ENCODE data around the gene CDH13. TPM values are rescaled to one million over a fixed set of nuclear protein-coding genes. Genes with fewer than 3 reads are reported as not detected.

CDH13 gene
- total and polyA plus RNA-seq, 5 donors, result 20.7 to 123 (median 93.6) TPM

- Histone ChIP-seq H3K27me3 (ENCODE audit: control insufficient read depth, insufficient read depth) (no peaks in the 10 kb centered on the region), H3K9me3 (ENCODE audit: control insufficient read depth, low read length) (no peaks in the 10 kb centered on the region), H3K27ac (ENCODE audit: low read length) (peak overlapping the region; percentile 42), H3K4me3 (ENCODE audit: low read length) (no peak overlapping the region), H3K4me1 (ENCODE audit: control insufficient read depth, insufficient read depth, low read length) (peaks cover 11% of the 10 kb centered on the region)
- no peak for DNase-seq
- intact Hi-C loops (cut with DNase I), result loop anchor here in 1 of 4 donors (10.0 kb wide), 1 partner anchor 77 kb away; no protein-coding TSS in a partner anchor
- whole genome bisulfite sequencing, result 58% methylated on average over 4 of the region's 4 CpGs
- no peak for ATAC-seq
These were observed 11.5 kb downstream of the CDH13 start for GRCh38 chr16:82638095-82638798.

- Histone ChIP-seq H3K27ac (ENCODE audit: low read length) (no peak overlapping the region), H3K27me3 (ENCODE audit: control insufficient read depth, insufficient read depth) (no peaks in the 10 kb centered on the region), H3K9me3 (ENCODE audit: control insufficient read depth, low read length) (no peaks in the 10 kb centered on the region), H3K4me1 (ENCODE audit: control insufficient read depth, insufficient read depth, low read length) (peaks cover 6% of the 10 kb centered on the region), H3K4me3 (ENCODE audit: low read length) (no peak overlapping the region)
- DNase-seq (no peak), ATAC-seq (no peak)
- intact Hi-C loops (cut with DNase I), result loop anchor here in 1 of 4 donors (10.0 kb wide), 1 partner anchor 76 kb away; no protein-coding TSS in a partner anchor
- 75% methylated on average over 3 of the region's 3 CpGs for WGBS
These were observed 12.5 kb downstream of the CDH13 start for GRCh38 chr16:82639263-82639662.

DNA sequence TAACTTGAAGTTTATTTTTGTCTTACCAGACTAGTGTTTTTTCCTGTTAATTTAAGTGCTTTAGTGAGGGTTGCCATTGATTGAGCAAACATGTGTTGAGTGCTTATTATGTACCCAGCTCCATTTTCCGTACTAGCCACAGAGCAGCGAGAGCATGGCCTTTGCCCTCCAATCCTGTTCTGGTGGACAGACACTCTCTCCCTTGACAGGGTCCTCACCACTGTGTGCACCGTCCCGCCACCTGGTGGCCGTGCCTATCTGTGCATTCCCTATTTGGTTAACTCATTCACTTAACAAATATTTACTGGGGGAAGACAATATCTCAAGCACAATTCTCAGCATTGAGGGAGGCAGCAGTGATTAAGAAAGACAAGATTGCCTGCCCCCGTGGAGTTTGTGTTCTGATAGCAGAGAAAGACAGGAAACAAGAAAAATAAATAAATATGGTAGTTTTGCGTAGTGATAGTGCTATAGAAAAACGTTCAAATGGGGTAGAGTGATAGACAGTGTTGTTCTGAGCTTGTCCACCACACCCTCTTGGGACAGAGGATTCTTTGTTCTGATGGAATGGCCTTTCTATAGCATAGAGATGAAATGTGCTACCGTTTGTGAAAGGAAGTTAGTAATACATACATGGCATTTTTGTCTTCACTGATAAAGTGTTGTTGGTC is 13.0 kb downstream of the CDH13 start:
- DNase-seq, result peak; percentile 48 to 81 (median 78)
- intact Hi-C loops (cut with DNase I), result loop anchor here in 1 of 4 donors (10.0 kb wide), 1 partner anchor 75 kb away; no protein-coding TSS in a partner anchor
- H3K4me1 ChIP-seq (ENCODE audit: control insufficient read depth, insufficient read depth, low read length), result peaks cover 4% of the 10 kb centered on the region

DNA sequence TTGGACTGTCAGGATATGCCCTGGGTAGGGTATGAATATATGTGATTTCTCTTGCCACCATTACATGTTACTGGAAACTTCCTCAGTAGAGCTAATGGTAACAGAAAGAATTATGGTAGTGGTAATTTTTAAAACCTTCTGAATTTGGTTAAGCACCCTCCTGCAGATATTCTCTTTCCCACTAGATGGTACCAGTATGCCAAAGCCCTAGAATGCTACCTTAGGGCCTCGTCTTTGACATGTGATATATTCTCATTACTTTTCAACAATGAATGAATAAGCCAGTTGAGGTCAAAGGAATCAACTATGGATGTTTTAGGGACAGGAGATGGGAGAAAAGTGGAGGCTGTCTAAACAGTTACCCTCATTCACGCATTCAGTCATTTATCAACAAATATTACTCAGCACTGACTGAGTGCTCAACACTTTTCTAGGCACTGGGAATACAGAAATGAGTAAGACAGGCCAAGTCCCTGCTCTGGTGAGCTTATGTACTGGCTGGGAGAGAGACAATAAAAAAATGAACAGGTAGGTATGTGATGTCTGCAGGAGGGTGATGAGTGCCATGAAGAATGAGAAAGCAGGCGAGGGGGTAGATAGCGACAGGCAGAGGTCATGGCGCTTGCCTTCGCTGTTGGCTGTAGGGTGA is 14.7 kb downstream of the CDH13 start:
- no peak for ATAC-seq
- intact Hi-C loops (cut with DNase I), result no loop called here
- Histone ChIP-seq H3K27ac (ENCODE audit: low read length) (no peak overlapping the region), H3K4me3 (ENCODE audit: low read length) (no peak overlapping the region), H3K9me3 (ENCODE audit: control insufficient read depth, low read length) (no peaks in the 10 kb centered on the region), H3K4me1 (ENCODE audit: control insufficient read depth, insufficient read depth, low read length) (no peaks in the 10 kb centered on the region), H3K27me3 (ENCODE audit: control insufficient read depth, insufficient read depth) (no peaks in the 10 kb centered on the region)
- 67% methylated on average over 6 of the region's 6 CpGs for WGBS
- DNase-seq, result no peak

More for the DNA sequence above, 13.0 kb downstream of the CDH13 start:
- ATAC-seq, result peak; percentile 66 to 75
- H3K27me3 ChIP-seq (ENCODE audit: control insufficient read depth, insufficient read depth), result no peaks in the 10 kb centered on the region
- 46% methylated on average over 9 of the region's 9 CpGs for WGBS
- no peak overlapping the region for H3K27ac ChIP-seq (ENCODE audit: low read length)
- H3K9me3 ChIP-seq (ENCODE audit: control insufficient read depth, low read length), result no peaks in the 10 kb centered on the region
- no peak overlapping the region for H3K4me3 ChIP-seq (ENCODE audit: low read length)

- Histone ChIP-seq H3K9me3 (ENCODE audit: control insufficient read depth, low read length) (no peaks in the 10 kb centered on the region), H3K27me3 (ENCODE audit: control insufficient read depth, insufficient read depth) (no peaks in the 10 kb centered on the region), H3K27ac (ENCODE audit: low read length) (no peak overlapping the region), H3K4me1 (ENCODE audit: control insufficient read depth, insufficient read depth, low read length) (no peaks in the 10 kb centered on the region), H3K4me3 (ENCODE audit: low read length) (no peak overlapping the region)
- ATAC-seq (no peak), DNase-seq (no peak)
- intact Hi-C loops (cut with DNase I), result no loop called here
- WGBS, result 95% methylated on average over 4 of the region's 4 CpGs
These were observed 16.4 kb downstream of the CDH13 start for GRCh38 chr16:82643136-82643535.

- DNase-seq (no peak), ATAC-seq (no peak)
- Histone ChIP-seq H3K4me3 (ENCODE audit: low read length) (no peak overlapping the region), H3K4me1 (ENCODE audit: control insufficient read depth, insufficient read depth, low read length) (no peaks in the 10 kb centered on the region), H3K27me3 (ENCODE audit: control insufficient read depth, insufficient read depth) (no peaks in the 10 kb centered on the region), H3K9me3 (ENCODE audit: control insufficient read depth, low read length) (no peaks in the 10 kb centered on the region), H3K27ac (ENCODE audit: low read length) (no peak overlapping the region)
- 76% methylated on average over 10 of the region's 10 CpGs for WGBS
- intact Hi-C loops (cut with DNase I), result no loop called here
These were observed 17.3 kb downstream of the CDH13 start for GRCh38 chr16:82643936-82644630.

DNA sequence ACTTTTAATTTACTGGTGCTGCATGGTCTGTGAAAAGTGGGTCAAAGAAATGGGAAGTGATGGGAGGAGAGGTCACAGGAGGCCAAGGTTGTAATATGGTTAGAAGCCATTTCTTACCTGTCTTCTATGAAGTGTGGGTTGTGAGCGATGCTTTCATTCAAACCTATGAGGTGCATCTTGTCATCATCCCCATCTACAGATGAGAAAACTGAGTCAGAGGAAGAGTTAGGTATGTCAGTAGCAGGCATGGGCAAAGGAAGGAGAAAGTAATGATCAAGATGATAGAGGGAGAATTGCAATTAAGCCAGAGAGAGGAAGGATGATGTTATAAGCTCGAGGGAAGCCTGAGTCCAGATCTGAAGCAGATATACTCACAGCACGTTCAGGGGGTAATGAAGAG is 19.7 kb downstream of the CDH13 start:
- intact Hi-C loops (cut with DNase I), result no loop called here
- 83% methylated on average over 3 of the region's 3 CpGs for WGBS
- H3K27ac ChIP-seq (ENCODE audit: low read length), result no peak overlapping the region

DNA sequence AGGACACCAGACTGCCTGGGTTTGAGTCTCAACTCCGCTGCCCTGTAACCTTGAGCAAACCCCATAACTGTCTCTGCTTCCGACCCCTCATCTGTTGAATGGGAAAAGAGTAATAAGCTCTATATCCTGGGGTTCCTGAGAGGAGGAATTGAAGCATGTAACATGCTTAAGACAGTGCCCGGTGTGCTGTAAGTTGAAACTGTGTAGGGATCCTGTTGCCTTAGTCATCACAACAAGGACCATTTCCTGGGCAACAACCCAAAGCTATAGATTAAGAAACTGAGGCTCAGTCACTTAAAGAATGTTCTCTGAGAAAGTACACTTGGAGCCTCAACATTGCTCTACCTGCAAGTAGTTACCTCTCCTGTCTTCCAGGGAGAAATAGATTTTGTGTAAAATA is 23.0 kb downstream of the CDH13 start:
- Histone ChIP-seq H3K27me3 (ENCODE audit: control insufficient read depth, insufficient read depth) (no peaks in the 10 kb centered on the region), H3K9me3 (ENCODE audit: control insufficient read depth, low read length) (no peaks in the 10 kb centered on the region), H3K27ac (ENCODE audit: low read length) (no peak overlapping the region), H3K4me3 (ENCODE audit: low read length) (no peak overlapping the region), H3K4me1 (ENCODE audit: control insufficient read depth, insufficient read depth, low read length) (peaks cover 5% of the 10 kb centered on the region)
- 78% methylated on average over 3 of the region's 3 CpGs for WGBS
- ATAC-seq, result no peak
- intact Hi-C loops (cut with DNase I), result no loop called here
- no peak for DNase-seq

More for the DNA sequence above, 19.7 kb downstream of the CDH13 start:
- H3K4me3 ChIP-seq (ENCODE audit: low read length), result no peak overlapping the region
- DNase-seq (no peak), ATAC-seq (no peak)
- no peaks in the 10 kb centered on the region for H3K4me1 ChIP-seq (ENCODE audit: control insufficient read depth, insufficient read depth, low read length)
- no peaks in the 10 kb centered on the region for H3K9me3 ChIP-seq (ENCODE audit: control insufficient read depth, low read length)
- no peaks in the 10 kb centered on the region for H3K27me3 ChIP-seq (ENCODE audit: control insufficient read depth, insufficient read depth)

DNA sequence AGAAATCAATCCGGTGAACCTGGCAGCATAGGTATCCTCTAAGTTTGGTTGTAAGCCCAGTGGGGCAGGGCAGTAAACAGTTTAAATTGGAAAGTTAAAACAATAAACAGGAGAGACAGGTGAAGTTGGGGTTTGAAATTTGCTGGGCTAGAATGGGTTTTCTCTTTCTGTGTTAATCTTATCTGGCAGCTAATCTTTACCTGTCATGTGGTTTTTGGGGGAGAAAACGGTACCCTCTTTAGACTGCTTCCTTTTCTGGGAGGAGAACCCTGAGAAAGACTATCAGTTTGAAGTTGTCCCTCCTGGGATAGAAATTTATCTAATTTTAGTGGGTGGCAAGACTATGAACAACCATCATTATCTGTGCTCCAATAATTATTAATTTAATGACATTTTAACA is 24.0 kb downstream of the CDH13 start:
- no peak overlapping the region for H3K27ac ChIP-seq (ENCODE audit: low read length)
- DNase-seq (no peak), ATAC-seq (no peak)
- H3K4me1 ChIP-seq (ENCODE audit: control insufficient read depth, insufficient read depth, low read length), result peaks cover 7% of the 10 kb centered on the region
- WGBS, result 81% methylated on average over 2 of the region's 2 CpGs
- intact Hi-C loops (cut with DNase I), result no loop called here
- H3K27me3 ChIP-seq (ENCODE audit: control insufficient read depth, insufficient read depth), result no peaks in the 10 kb centered on the region
- H3K4me3 ChIP-seq (ENCODE audit: low read length), result no peak overlapping the region
- no peaks in the 10 kb centered on the region for H3K9me3 ChIP-seq (ENCODE audit: control insufficient read depth, low read length)

- no peak for DNase-seq
- Histone ChIP-seq H3K27me3 (ENCODE audit: control insufficient read depth, insufficient read depth) (no peaks in the 10 kb centered on the region), H3K9me3 (ENCODE audit: control insufficient read depth, low read length) (no peaks in the 10 kb centered on the region), H3K27ac (ENCODE audit: low read length) (peak overlapping the region; percentile 63), H3K4me3 (ENCODE audit: low read length) (no peak overlapping the region), H3K4me1 (ENCODE audit: control insufficient read depth, insufficient read depth, low read length) (peaks cover 7% of the 10 kb centered on the region)
- WGBS, result 60% methylated on average over 7 of the region's 7 CpGs
- ATAC-seq, result peak in 1 of 2 donors; percentile 27
- intact Hi-C loops (cut with DNase I), result no loop called here
These were observed 25.3 kb downstream of the CDH13 start for GRCh38 chr16:82651921-82652601.
